Medulla oblongata (tissue), 1 donor: ENCODE measurements around the gene ACTG2.

Source experiments
- DNase-seq: peaks from one replicate; pipeline ENCODE4 v3.0.0-alpha.2; 2015; ENCODE audit errors: extremely low spot score

ACTG2 gene

DNA sequence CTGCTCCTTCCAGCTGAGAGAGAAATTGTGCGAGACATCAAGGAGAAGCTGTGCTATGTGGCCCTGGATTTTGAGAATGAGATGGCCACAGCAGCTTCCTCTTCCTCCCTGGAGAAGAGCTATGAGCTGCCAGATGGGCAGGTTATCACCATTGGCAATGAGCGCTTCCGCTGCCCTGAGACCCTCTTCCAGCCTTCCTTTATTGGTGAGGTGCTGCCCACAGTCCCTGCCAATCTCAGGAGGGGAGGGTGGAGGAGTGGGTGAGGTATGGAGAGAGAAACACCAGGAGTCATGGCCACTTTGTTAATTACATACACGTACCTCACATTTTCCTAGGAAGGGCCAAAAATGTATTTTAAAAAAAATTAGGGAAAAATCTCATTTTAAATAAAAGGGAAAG is 21.9 kb downstream of the ACTG2 start:
- DNase-seq = no peak

- DNase-seq = no peak
Measured at GRCh38 chr2:73915437-73915993, 22.7 kb downstream of the ACTG2 start.

DNA sequence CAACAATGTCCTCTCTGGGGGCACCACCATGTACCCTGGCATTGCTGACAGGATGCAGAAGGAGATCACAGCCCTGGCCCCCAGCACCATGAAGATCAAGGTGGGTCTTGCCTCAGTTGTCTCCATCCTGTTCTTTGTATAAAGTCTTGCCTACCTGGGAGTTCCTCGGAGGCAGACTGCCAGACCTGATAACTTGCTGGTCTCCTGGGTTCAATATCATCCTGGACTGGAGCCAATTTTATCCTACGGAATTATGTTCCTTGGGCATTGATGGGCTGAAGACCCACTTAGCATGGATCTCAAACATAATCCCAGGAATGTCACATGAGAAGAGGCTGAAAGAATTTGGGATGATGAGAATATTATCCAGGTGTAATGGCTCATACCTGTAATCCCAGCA is 23.9 kb downstream of the ACTG2 start:
- no peak for DNase-seq

DNA sequence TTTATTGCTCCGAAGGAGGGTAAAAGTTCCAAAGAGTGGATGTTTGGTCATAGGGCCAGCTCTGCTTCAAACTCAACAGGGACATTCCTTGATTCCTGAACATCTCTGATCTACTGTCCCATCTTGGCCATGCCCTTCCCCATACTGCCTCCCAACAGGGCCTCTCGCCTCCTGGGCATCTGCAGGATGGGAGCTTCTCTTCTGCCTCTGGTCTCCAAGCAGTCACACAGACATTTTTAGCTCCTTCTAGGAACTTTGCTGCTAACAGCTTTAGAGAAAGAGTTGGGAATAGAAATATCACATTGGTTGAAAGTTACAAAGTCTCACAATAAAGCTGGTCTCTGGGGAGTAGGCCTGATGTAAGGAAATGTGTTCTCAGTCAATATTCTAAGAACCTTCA is 24.5 kb downstream of the ACTG2 start:
- no peak for DNase-seq

- DNase-seq = no peak
Measured at GRCh38 chr2:73917696-73918207, 24.9 kb downstream of the ACTG2 start.

- DNase-seq = no peak
Measured at GRCh38 chr2:73918856-73919255, 26.0 kb downstream of the ACTG2 start.

DNA sequence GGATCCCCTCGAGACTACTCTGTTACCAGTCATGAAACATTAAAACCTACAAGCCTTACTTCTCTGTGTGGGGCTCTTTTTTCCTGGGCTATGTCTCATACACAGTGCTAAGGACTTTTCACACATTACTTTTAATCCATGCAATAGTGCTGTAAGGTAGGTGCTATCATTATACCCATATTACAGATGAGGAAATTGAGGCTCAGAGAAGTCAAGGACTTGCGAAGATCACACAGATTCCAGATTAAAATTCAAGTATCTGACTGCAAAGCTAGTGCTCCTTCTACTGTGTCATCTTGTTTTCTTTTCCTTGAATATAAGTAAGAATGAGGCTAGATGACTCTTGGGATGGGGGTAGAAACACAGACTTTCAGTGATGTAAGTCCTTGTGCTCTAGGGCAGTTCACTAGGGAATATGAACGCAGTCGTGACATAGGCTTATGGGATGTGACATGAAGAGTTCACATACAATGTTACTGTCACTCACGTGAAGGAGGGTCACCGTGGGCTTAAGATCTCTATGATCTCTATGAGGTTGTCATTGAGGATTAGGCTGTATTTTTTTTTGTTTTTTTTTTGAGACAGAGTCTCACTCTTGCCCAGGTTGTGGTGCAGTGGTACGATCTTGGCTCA is 26.9 kb downstream of the ACTG2 start:
- no peak for DNase-seq

DNA sequence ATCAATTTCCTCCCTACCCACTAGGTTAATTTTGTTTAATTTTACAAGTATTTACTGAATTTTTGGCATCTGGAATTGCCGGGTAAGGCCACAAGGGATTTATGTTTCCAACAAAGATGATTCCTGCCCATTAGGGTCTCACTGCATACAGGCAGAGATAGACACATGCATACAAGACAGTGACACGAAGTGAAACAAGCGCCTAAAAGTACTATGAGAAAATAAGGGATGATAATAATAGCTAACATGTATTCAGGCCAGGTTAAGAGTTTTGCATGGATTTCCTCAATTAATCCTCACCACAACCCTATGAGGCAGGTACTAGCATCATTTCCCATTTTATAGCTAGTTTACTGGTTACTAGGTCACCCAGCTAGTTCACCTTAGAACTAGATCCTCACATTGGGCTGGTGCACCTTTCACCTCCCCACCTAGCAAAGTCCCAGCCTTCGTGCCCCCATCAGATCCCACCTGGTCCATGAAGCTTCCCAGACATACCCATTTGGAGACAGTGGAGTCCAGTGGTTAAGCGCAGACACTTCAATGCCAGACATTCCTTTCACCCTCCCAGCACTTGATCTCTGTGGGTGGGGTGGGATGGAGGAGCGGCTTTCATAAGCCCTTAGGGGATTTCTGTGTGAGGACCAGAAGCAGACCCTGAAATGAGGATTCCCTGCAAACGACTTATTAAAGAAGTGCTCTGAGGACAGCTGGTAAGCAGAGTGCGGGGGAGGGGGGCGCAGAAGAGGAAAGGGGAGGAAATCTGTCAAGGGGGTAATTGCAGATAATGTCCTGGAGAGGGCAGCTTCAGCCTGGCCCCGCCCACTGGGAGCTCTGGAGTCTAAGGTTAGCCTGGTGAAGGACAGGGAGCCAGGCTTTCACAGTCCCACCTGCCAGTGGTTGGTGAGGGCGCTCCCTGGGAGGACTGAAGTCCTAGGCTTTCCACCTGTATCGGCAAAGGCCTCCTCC is 28.1 kb downstream of the ACTG2 start:
- DNase-seq = no peak

DNA sequence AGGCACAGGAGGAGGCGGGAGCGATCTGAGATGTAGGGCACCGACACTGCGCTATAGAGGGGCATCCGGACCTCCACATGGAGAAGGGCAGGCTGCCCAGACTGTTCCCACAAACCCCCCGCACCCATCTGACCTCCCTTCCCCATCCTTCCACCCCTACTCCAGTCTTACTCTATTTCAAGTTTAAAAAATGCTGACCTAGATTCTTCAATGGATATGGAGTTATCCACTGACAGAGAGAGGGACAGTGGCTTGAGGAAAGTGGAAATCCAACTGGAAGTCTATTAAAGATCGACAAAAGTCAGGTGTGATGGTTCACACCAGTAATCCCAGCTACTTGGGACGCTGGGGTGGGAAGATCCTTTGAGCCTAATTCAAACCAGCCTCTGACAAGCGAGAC is 28.8 kb downstream of the ACTG2 start:
- no peak for DNase-seq

GRCh38 chr2:73922681-73923080 is 29.9 kb downstream of the ACTG2 start:
- DNase-seq = no peak

- DNase-seq = no peak
Measured at GRCh38 chr2:73925033-73925704, 32.4 kb downstream of the ACTG2 start.

DNA sequence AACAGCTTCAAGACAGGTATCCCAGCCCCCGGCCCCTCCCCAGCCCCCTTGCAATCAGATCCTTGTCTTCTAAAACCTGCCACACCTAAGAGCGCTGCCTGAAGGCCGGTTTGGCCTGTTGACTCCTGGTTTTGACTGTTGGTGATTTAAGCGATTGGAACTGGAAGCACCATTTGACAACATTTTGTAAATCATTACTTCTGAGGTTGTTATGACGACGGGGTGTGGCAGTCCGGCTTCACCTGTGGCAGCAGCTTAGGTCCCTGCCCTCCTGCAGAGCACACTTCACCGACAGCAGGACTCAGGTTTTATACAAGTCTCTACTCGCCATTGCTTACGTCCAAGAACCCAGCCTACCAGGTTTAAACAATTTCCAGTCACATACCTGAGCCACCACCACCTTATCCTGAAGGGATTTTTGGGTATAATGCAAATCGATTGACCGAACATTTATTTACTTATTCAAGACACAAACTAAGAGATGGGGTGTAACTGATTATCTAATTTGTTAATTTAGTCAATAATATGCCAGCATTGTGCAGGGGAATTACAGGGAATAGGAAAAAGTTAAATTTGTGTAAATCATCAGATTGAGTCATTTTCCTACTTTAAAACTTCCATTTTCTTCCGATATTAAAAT is 33.2 kb downstream of the ACTG2 start:
- DNase-seq = no peak

DNA sequence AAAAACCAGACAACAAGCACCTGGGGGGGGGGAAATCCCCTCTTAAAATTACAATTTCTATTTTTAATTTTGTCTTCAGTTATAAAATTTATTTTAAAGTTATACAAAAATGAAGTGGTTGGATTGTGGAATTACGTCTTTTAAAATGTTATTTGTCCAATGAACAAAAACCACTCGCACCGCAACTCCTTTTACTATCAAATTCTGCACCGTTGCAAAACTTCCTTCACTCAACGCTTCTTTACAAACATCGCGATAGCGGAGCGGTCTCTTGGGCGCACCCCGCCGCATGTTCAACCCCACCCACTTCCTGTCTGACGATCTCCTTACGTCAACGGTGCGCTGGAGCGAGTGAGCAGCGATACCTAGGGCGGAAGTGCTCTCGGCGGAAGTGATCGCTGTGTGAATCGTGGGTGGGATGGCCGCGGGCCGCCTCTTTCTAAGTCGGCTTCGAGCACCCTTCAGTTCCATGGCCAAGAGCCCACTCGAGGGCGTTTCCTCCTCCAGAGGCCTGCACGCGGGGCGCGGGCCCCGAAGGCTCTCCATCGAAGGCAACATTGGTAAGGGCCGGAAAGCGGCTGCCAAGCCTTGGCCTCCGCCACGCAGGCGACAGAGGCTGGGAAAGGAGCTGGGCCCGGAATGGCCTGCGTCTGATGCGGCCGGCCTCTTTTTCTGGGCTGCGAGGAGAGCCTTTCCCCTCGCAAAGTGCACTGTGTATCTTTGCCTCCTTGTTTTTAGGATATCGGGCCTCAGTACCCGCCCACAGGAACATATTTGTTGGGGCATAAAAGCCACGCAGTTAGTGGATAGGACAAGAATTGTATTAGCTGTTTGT is 33.9 kb downstream of the ACTG2 start, which contains the start of gene DGUOK:
DGUOK (plus strand) TSS at position 388 of the 835 bp plus-strand sequence; CDS start at position 419, 31 bp downstream.
- DNase-seq = peak; percentile 99

DNA sequence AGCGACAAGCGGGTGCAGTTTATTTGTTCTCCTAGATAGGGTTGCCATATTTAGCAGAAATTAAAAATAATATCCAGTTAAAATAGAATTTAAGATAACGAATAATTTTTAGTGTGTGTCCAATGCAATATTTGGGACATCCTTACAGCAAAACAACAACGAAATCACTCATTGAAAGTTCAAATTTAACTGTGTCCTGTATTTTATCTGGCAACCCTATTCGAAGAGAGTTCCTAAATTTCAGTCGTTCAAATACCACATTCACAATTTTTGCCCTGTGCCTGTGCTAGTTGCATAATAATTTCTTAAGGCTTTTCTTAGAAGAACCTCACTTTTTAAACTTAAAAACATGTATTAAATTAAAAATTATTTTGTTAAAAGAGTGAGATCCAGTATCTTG is 34.5 kb downstream of the ACTG2 start:
- no peak for DNase-seq

DNA sequence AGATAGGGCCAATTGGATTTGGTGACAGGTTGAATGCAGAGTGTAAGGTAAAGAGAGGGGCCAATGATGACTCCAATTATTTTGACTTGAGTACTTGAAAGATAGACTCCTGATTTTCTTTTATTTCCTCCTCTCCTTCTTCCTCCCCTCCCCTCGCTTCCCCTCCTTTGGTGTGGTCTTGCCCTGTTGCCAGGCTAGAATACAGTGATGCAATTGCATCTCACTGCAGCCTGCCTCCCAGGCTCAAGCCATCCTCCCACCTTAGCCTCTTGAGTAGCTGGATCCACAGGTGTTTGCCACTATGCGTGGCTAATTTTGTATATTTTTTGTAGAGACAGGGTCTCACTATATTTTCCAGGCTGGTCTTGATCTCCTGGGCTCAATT is 36.1 kb downstream of the ACTG2 start:
- no peak for DNase-seq

GRCh38 chr2:73930386-73930785 is 37.6 kb downstream of the ACTG2 start:
- DNase-seq = no peak

DNA sequence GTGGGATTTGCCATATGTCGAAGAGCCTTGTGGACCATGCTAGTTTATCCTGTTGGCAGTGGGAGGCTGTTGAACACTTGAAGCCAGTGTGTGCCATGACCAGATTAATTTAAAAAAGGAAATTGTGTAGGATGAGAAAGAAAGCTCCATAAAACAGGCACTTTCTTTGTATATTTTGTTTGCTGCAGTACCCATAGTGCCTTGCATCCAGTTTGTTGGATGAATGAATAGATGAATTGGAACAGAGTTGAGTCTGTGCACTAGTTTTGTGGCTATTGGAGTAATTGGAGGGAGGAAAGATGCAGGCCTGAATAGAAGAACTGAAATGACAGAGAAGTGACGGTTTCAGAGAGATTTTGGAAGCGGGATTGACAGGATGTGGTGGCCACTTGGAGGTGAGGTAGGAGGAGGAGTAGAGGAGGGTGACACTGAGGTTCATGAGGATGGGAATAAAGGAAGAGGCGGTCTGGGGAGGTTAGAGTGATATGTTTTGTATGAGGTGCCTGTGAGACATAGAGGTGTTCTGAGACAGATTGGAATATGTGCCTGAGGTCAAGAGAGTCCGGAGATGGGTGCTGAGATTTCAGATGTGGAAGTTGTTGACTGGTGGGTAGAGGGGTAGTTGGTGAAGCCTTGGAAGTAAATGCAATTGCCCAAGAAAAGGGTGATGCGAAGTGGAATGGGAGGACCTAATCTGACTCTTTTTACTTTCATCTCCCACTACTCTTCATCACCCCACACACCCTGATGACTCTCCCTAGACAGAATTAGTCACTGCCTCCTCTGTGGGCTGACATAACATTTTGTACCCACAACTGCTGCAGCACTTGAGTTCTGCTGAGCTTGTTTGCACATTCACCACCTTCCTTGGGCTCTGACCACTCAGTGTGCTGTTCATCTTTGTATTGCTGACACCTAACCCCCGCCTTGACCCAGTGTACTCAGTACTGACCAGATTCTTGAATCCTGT is 39.0 kb downstream of the ACTG2 start:
- DNase-seq = peak; percentile 44

- no peak for DNase-seq
Measured at GRCh38 chr2:73933194-73933593, 40.4 kb downstream of the ACTG2 start.

- DNase-seq = no peak
Measured at GRCh38 chr2:73935641-73936040, 42.8 kb downstream of the ACTG2 start.
